ENCODE measurements around the gene GSAP. TPM values are rescaled to one million over a fixed set of nuclear protein-coding genes. Genes with fewer than 3 reads are reported as not detected.

The GSAP gene
- total and polyA plus RNA-seq, 9 donors, result 4.0 to 19.4 (median 11.2) TPM

- 95 to 100% (median 99%) methylated on average over 1 of the region's 1 CpG for WGBS, 3 donors
- TF ChIP-seq EP300 (IDR thresholded peaks at IDR 0.05) (no peak), POLR2A (IDR thresholded peaks at IDR 0.05) (no peak), CTCF (IDR thresholded peaks at IDR 0.05) (no peak)
- Histone ChIP-seq H3K9me3 (no peaks in the 10 kb centered on the region), H3K27ac (no peak overlapping the region), H3K4me3 (no peak overlapping the region), H3K4me1 (ENCODE audit: insufficient read depth) (no peaks in the 10 kb centered on the region), H3K36me3 (no peaks in the 10 kb centered on the region), H3K27me3 (no peaks in the 10 kb centered on the region)
- DNase-seq, result no peak
- intact Hi-C loops (cut with DNase I), result no loop called here
These were observed 22.0 kb upstream of the GSAP start for GRCh38 chr7:77438131-77438530.

GRCh38 chr7:77434570-77435275, 18.6 kb upstream of the GSAP start:
- 46 to 55% (median 50%) methylated on average over 3 of the region's 3 CpGs for WGBS, 3 donors
- Histone ChIP-seq H3K4me1 (ENCODE audit: insufficient read depth) (no peaks in the 10 kb centered on the region), H3K9me3 (no peaks in the 10 kb centered on the region), H3K36me3 (no peaks in the 10 kb centered on the region), H3K27me3 (no peaks in the 10 kb centered on the region), H3K4me3 (no peak overlapping the region), H3K27ac (no peak overlapping the region)
- intact Hi-C loops (cut with DNase I), result no loop called here
- TF ChIP-seq EP300 (IDR thresholded peaks at IDR 0.05) (no peak), POLR2A (IDR thresholded peaks at IDR 0.05) (no peak), CTCF (IDR thresholded peaks at IDR 0.05) (no peak)
- DNase-seq, result no peak

GRCh38 chr7:77433901-77434300, 17.8 kb upstream of the GSAP start:
- H3K4me1 ChIP-seq (ENCODE audit: insufficient read depth), result no peaks in the 10 kb centered on the region
- no peak overlapping the region for H3K4me3 ChIP-seq
- no peak for TF ChIP-seq EP300 (IDR thresholded peaks at IDR 0.05)
- WGBS, 3 donors, result 89 to 96% (median 90%) methylated on average over 5 of the region's 5 CpGs
- H3K27ac ChIP-seq, result no peak overlapping the region
- no peaks in the 10 kb centered on the region for H3K9me3 ChIP-seq
- H3K36me3 ChIP-seq, result no peaks in the 10 kb centered on the region
- DNase-seq, result no peak
- intact Hi-C loops (cut with DNase I), result no loop called here
- H3K27me3 ChIP-seq, result no peaks in the 10 kb centered on the region

GRCh38 chr7:77430927-77431326, 14.8 kb upstream of the GSAP start:
- 69 to 82% (median 77%) methylated on average over 7 of the region's 7 CpGs for WGBS, 3 donors
- TF ChIP-seq CTCF (IDR thresholded peaks at IDR 0.05), result no peak
- TF ChIP-seq EP300 (IDR thresholded peaks at IDR 0.05), result no peak
- no peak for TF ChIP-seq POLR2A (IDR thresholded peaks at IDR 0.05)
- intact Hi-C loops (cut with DNase I), result no loop called here
- H3K4me3 ChIP-seq, result no peak overlapping the region
- no peaks in the 10 kb centered on the region for H3K4me1 ChIP-seq (ENCODE audit: insufficient read depth)
- no peak overlapping the region for H3K27ac ChIP-seq
- no peak for DNase-seq
- H3K27me3 ChIP-seq, result no peaks in the 10 kb centered on the region
- no peaks in the 10 kb centered on the region for H3K36me3 ChIP-seq
- no peaks in the 10 kb centered on the region for H3K9me3 ChIP-seq

GRCh38 chr7:77428777-77429231, 12.7 kb upstream of the GSAP start:
- Histone ChIP-seq H3K4me3 (no peak overlapping the region), H3K4me1 (ENCODE audit: insufficient read depth) (no peaks in the 10 kb centered on the region), H3K36me3 (no peaks in the 10 kb centered on the region), H3K9me3 (no peaks in the 10 kb centered on the region), H3K27me3 (no peaks in the 10 kb centered on the region), H3K27ac (no peak overlapping the region)
- DNase-seq, result no peak
- intact Hi-C loops (cut with DNase I), result no loop called here
- 77 to 86% (median 79%) methylated on average over 10 of the region's 10 CpGs for WGBS, 3 donors
- no peak for TF ChIP-seq EP300 (IDR thresholded peaks at IDR 0.05)
- no peak for TF ChIP-seq CTCF (IDR thresholded peaks at IDR 0.05)
- TF ChIP-seq POLR2A (IDR thresholded peaks at IDR 0.05), result no peak

Data from ovary (tissue), 9 donors.